NCI-H774 (cell line): ENCODE measurements around the gene CEP89.
"Not testable (repeated sequence)": the region's sequence is repeated elsewhere in the genome, so short reads cannot be mapped to it uniquely, and the experiment has no call there.

Experiments used
- DNase-seq: peaks from one replicate; lab custom pipeline; 2025; lab: John Stamatoyannopoulos, UW

CEP89 gene

GRCh38 chr19:32971715-32972540, at the start of gene CEP89, which contains the start of gene FAAP24:
CEP89 (minus strand) TSS chr19:32971958; CDS start chr19:32971874, 84 bp downstream.
FAAP24 (plus strand) TSS chr19:32972242; CDS start chr19:32973197, 955 bp downstream.
- peak; percentile 99 for DNase-seq

DNA sequence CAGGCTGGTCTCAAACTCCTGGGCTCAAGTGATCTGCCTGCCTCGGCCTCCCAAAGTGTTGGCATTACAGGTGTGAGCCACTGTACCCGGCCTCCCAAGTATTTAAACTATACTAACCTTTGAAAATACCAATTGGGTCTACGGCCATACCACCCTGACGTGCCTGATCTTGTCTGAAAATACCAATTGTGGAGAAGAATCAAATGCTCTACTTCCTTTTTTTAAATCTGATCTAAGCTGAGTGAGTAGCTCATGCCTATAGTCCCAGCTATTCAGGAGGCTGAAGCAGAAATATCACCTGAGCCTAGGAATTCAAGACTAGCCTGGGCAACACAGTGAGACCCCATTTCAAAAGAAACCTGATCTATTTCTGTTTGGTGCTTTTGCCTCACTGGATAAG, 39.1 kb upstream of the CEP89 start:
- not testable (repeated sequence) for DNase-seq

DNA sequence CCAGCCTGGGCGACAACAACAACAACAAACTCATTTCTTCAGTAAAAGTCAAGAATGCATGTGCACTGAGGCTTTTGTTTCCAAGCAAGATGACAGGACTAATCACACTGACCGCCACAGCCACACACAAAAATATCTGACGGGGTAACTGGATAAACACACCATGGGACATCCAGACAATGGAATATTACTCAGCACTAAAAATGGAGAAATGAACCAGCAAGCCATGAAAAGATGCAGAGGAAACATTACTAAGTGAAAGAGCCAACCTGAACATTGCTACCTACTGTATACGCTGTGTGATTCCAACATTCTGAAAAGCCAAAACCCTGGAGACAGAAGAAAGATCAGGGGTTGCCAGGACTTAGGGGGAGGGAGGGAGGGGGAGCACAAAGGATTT, 37.0 kb upstream of the CEP89 start:
- no peak for DNase-seq

DNA sequence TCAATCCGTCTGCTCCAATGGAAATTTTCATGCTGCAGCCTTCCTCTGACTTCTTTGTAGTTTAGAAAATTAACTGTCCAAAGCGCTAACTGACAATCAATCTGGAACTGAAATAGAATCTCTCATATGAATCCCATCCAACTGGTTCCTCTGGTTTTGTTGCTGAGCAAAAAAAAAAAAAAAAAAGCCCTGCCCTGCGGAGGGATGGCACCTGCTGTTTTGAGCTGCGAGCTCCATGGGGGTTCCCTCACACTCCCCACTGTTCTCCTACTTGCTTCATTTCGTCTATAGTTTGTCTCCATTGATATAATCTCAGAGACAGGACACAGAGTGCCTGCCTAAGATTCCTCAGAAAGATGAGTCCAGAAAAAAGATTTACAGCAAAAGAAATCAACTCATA, 33.7 kb upstream of the CEP89 start:
- peak; percentile 4 for DNase-seq

- DNase-seq, result not testable (repeated sequence)
Observed at GRCh38 chr19:33003424-33004024, 31.8 kb upstream of the CEP89 start.

GRCh38 chr19:33002126-33002865, 30.5 kb upstream of the CEP89 start:
- DNase-seq, result not testable (repeated sequence)

DNA sequence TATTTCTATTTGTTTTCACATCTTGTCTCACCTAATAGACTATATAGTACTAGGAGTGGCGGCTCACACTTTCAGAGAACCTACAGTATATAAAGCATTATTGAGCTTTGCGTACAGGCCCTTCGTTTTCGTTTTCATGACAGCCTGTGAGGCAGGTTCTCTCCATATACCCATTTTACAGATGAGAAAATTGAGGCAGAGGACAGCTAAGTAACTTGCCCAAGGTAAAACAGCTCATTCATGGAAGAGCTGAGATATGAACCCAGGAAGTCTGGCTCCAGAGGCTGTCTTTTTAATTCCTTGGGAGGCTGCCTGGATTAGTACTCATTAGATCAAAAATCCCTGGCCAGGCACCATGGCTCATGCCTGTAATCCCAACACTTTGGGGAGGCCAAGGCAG, 29.2 kb upstream of the CEP89 start:
- no peak for DNase-seq

GRCh38 chr19:33000510-33000909, 28.8 kb upstream of the CEP89 start:
- DNase-seq, result no peak

DNA sequence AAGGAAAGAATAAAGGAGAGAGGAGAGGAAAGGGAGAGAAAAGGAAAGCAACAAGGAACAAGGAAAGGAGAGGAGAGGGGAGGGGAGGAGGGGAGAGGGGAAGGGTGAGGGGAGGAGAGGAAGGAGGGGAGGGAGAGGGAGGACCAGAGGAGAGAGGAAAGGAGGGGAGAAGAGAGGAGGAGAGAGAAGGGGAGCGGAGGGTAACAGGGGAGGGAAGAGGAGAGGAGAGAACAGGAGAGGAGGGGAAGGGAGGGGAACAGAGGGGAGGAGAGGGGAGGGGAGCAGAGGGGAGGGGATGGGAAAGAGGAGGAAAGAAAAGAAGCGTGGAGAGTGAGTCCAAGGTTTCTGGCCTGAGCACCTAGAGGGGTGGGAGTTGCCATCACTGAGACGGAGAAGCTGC, 27.0 kb upstream of the CEP89 start:
- DNase-seq, result no peak

- no peak for DNase-seq
Observed at GRCh38 chr19:32997716-32998355, 26.1 kb upstream of the CEP89 start.

- not testable (repeated sequence) for DNase-seq
Observed at GRCh38 chr19:32997061-32997464, 25.3 kb upstream of the CEP89 start.

GRCh38 chr19:32995966-32996365, 24.2 kb upstream of the CEP89 start:
- DNase-seq, result not testable (repeated sequence)

GRCh38 chr19:32988724-32989123, 17.0 kb upstream of the CEP89 start:
- no peak for DNase-seq

DNA sequence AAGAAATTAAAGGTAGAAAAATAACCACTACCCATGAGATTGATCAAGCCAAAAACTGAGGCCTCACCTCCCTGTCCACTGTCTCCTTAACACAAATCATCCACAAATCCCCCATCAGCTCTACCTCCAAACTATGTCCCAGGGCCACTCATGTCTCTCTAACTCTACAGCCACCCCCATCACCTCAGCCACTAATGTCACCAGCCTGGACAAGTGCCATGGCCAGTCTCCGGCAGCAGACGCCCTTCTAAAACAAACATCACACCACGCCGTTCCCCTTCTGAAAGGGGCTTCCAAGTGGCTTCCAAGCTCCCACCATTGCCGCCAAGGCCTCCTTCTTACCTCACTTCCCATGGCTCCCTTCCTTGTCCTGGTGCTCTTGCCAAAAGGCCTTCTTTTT, 16.5 kb upstream of the CEP89 start:
- not testable (repeated sequence) for DNase-seq

DNA sequence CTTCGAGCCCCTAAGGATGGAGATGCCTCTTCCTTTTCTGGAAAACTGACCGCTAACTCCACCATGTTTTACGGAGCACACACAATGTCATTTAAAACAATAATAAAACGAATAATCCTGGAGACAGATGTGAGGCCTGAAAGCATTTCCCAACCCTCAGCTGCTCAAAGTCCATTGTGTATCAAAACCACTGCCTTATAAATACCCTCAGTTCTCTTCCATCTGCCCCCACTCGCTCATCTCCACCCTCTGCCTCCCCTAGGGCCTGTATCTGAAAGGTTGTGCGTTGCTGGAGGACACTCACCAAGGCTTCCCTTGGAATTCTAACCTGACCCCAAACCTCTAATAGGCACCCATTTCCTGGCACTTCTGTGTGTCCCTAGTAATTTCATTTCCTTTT, 10.7 kb upstream of the CEP89 start:
- DNase-seq, result not testable (repeated sequence)

- not testable (repeated sequence) for DNase-seq
Observed at GRCh38 chr19:32979807-32980206, 8.0 kb upstream of the CEP89 start.

DNA sequence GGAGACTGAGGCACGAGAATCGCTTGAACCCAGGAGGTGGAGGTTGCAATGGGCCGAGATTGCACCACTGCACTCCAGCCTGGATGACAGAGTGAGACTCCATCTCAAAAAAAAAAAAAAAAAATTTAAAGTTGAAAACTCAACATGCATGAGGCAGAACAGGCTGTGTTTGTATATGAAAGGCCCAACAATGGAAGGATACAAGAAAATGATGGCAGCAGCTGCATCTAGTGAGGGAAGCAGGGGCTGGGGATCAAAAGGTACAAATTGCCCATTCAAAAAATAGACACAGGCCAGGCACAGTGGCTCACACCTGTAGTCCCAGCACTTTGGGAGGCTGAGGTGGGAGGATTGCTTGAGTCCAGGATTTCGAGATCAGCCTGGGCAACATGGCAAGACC, 6.1 kb upstream of the CEP89 start:
- DNase-seq, result not testable (repeated sequence)

DNA sequence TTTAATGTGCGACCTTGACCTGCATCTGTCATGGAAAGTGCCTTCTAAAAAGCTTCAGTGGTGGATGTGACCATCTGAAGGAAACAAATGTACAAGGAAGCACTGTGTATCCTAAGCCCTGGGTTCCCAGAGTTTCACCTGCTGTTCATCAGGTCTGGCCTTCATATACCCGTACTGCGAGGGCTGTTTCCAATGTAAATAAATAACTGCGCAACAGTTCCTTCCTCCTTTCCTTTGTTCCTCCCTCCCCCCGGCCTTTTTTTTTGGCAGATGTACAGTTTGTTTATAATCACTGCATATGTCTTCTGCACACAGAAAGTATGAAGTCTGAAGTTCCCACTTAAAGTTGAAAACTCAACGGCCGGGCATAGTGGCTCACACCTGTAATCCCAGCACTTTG, 5.5 kb upstream of the CEP89 start:
- no peak for DNase-seq

- peak; percentile 42 for DNase-seq
Observed at GRCh38 chr19:32976223-32976805, 4.6 kb upstream of the CEP89 start.

GRCh38 chr19:32971012-32971595, 654 bp downstream of the CEP89 start:
- DNase-seq, result no peak

DNA sequence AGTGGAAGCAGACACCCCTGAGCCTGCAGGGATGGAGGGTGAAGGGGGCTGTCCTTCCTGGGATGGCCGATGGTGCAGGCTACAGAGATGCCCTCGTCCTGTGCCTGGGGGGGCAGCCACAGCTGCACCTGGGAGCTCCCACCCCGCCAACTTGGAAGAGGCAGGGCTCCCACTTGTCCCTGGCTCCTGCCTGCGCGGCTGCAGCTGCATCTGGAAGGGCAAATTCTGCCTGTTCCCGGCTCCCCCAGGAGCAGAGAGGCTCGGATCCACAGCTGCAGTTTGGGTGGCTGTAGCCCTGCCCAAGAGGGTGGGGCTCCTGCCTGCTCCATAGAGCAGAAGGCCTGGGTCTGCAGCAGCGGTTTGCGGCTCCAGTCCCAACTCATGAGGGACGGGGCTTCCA, 2.2 kb downstream of the CEP89 start:
- no peak for DNase-seq
